ENCODE data around the gene LUZP2. TPM values are rescaled to one million over a fixed set of nuclear protein-coding genes. Genes with fewer than 3 reads are reported as not detected.

Gene LUZP2
- total RNA-seq, 4 donors from 2014 or later = 0.04 to 0.62 (median 0.11) TPM; not detected in 1

DNA sequence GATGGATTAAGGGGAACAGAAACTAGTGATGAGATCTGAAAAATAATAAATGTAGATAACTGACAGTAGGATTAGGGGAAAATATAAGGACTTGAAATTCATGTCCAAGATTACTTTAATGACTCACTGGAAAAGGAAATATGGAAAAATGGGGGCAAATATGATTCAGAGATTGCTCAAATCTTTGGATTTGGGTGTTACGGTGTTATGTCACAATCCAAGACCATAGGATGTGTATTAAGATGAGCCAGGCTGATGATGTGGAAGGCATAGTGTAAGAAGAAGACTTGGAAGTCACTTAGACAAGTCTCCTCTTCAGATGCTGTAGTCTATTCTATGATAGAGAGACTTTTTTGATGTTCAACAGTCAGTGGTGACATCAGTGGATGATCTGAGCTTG is 323.7 kb downstream of the LUZP2 start:
- H3K4me3 ChIP-seq (ENCODE audit: low read depth, poor library complexity, severe bottlenecking) = no peak overlapping the region
- 55 to 95% methylated on average over 1 of the region's 1 CpG for WGBS, 2 donors
- no peak for DNase-seq (ENCODE audit: low spot score in 2 of 2)
- intact Hi-C loops (cut with DNase I; ENCODE audit: low total_unique reads) = no loop called here
- TF ChIP-seq POLR2A (IDR thresholded peaks at IDR 0.05) = no peak
- TF ChIP-seq, protein P1, sequence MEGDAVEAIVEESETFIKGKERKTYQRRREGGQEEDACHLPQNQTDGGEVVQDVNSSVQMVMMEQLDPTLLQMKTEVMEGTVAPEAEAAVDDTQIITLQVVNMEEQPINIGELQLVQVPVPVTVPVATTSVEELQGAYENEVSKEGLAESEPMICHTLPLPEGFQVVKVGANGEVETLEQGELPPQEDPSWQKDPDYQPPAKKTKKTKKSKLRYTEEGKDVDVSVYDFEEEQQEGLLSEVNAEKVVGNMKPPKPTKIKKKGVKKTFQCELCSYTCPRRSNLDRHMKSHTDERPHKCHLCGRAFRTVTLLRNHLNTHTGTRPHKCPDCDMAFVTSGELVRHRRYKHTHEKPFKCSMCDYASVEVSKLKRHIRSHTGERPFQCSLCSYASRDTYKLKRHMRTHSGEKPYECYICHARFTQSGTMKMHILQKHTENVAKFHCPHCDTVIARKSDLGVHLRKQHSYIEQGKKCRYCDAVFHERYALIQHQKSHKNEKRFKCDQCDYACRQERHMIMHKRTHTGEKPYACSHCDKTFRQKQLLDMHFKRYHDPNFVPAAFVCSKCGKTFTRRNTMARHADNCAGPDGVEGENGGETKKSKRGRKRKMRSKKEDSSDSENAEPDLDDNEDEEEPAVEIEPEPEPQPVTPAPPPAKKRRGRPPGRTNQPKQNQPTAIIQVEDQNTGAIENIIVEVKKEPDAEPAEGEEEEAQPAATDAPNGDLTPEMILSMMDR (IDR thresholded peaks at IDR 0.05) = no peak

DNA sequence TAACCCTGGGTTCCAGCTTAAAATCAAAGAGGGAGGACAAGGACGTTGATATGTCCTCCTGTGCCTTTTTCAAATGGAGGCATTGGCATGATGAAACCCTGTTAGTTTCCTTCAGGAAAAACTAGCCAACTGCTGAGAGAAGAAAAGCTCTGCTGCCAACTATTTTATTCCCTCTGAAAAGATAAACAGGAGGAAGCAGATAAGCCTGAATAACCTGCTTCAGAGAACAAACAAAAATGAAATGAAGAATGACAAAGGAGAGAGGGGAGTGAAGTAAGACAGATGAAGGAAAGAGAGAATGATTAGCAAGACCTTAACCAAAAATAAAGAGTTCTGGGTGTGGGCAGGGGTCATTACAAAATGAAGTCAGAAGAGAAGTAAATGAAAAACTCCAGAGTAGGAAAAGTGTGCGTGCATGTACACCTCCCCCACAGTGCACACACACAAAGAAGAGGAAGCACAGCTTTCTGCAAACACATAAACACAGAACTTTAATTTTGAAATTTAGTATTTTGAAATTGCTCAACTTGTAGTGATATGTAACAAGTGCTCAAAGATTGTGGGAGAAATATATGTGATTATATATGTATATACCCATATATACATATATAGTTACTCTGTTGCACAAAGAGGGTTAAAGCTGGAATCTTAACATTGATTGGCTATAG is 332.2 kb downstream of the LUZP2 start:
- WGBS, 2 donors = 26 to 40% methylated on average over 2 of the region's 2 CpGs
- intact Hi-C loops (cut with DNase I; ENCODE audit: low total_unique reads) = no loop called here
- TF ChIP-seq, protein P1 (IDR thresholded peaks at IDR 0.05) = no peak
- TF ChIP-seq POLR2A (IDR thresholded peaks at IDR 0.05) = no peak
- H3K4me3 ChIP-seq (ENCODE audit: low read depth, poor library complexity, severe bottlenecking) = no peak overlapping the region
- DNase-seq (ENCODE audit: low spot score in 2 of 2) = no peak

DNA sequence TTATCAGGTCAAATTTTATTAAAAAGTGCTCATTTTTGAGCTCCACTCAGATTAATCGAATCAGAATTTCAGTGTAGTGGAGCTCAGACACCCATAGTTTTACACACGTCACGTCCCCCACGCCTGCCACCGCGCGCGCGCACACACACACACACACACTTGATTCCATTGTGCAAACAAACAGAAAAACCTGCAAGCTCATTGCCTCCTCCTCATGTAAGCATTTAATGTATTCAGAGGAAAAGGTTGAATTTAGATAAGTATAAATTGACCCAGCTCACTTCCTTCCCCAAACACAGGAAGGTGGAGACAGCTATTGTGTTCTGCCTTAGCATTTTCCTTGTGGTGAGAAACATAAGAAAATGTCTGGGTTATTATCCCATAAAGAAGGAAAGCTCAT is 336.7 kb downstream of the LUZP2 start:
- no peak overlapping the region for H3K4me3 ChIP-seq (ENCODE audit: low read depth, poor library complexity, severe bottlenecking)
- 64 to 72% methylated on average over 9 of the region's 9 CpGs for WGBS, 2 donors
- no peak for TF ChIP-seq POLR2A (IDR thresholded peaks at IDR 0.05)
- TF ChIP-seq, protein P1 (IDR thresholded peaks at IDR 0.05) = no peak
- intact Hi-C loops (cut with DNase I; ENCODE audit: low total_unique reads) = no loop called here
- DNase-seq (ENCODE audit: low spot score in 2 of 2) = no peak

DNA sequence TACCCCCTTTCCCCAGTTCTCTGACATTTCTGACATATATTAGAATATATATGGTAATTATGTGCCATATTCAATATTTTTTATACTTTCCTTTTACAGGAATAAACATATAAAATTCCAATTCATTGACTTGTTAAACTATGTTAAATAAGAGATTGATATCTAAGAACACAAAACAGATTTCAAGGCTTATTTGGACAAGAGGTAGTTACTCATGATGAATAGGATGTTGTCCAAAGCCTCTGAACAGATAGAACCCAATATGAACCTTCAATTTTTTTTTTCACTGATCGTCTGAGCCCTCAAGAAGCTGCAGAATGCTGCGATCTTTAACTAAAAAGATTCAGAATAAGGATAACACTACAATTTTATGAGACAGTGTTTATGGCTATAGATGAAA is 340.3 kb downstream of the LUZP2 start:
- no peak overlapping the region for H3K4me3 ChIP-seq (ENCODE audit: low read depth, poor library complexity, severe bottlenecking)
- 63 to 68% methylated on average over 2 of the region's 2 CpGs for WGBS, 2 donors
- no peak for TF ChIP-seq POLR2A (IDR thresholded peaks at IDR 0.05)
- TF ChIP-seq, protein P1 (IDR thresholded peaks at IDR 0.05) = no peak
- intact Hi-C loops (cut with DNase I; ENCODE audit: low total_unique reads) = no loop called here
- DNase-seq (ENCODE audit: low spot score in 2 of 2) = no peak

DNA sequence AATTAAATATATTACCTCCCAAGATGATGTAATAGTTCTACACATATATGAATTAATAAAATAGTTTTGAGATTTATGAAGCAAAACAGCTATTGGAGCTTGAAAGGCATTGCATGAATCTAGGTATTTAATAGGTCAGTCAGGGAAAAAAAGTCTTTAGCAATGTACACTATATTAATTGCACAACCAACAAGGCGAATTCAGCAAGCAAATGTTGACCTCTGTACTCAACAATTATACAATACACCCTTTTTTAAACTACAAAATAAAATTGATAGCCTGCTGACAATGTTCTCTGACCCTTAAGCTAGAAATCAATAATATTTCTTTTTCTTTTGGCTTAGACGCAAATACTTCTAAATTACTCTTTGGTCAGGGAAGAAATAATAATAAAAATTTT is 345.5 kb downstream of the LUZP2 start:
- TF ChIP-seq, protein P1 (IDR thresholded peaks at IDR 0.05) = no peak
- TF ChIP-seq POLR2A (IDR thresholded peaks at IDR 0.05) = no peak
- intact Hi-C loops (cut with DNase I; ENCODE audit: low total_unique reads) = no loop called here
- H3K4me3 ChIP-seq (ENCODE audit: low read depth, poor library complexity, severe bottlenecking) = no peak overlapping the region
- DNase-seq (ENCODE audit: low spot score in 2 of 2) = no peak
- 83 to 87% methylated on average over 2 of the region's 2 CpGs for WGBS, 2 donors

DNA sequence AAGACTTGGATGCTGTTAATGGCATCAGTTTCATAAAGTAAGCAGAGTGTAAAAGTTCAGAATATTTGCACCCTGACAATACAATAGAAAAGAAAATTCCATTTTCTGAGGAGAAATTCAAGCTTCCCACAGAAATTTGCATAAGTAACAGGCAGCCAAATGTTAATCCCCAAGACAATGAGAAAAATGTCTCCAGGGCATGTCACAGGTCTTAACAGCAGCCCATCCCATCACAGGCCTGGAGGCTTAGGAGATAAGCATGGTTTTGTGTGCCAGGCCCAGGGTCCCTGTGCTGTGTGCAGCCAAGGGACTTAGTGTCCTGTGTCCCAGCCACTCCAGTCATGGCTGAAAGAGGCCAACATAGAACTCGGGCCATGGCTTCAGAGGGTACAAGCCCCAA is 347.6 kb downstream of the LUZP2 start:
- no peak for DNase-seq (ENCODE audit: low spot score in 2 of 2)
- intact Hi-C loops (cut with DNase I; ENCODE audit: low total_unique reads) = no loop called here
- TF ChIP-seq POLR2A (IDR thresholded peaks at IDR 0.05) = no peak
- TF ChIP-seq, protein P1 (IDR thresholded peaks at IDR 0.05) = no peak
- H3K4me3 ChIP-seq (ENCODE audit: low read depth, poor library complexity, severe bottlenecking) = no peak overlapping the region
- 86 to 100% methylated on average over 1 of the region's 1 CpG for WGBS, 2 donors
